NCI-H2081 treated with DMSO at 0.1 percent for 48 hours (cell line): ENCODE results near the gene BTC.
"Not testable (repeated sequence)": the region's sequence is repeated elsewhere in the genome, so short reads cannot be mapped to it uniquely, and the experiment has no call there.

Experiments
- DNase-seq: peaks from one replicate; lab custom pipeline; 2025; lab: John Stamatoyannopoulos, UW

Gene BTC

DNA sequence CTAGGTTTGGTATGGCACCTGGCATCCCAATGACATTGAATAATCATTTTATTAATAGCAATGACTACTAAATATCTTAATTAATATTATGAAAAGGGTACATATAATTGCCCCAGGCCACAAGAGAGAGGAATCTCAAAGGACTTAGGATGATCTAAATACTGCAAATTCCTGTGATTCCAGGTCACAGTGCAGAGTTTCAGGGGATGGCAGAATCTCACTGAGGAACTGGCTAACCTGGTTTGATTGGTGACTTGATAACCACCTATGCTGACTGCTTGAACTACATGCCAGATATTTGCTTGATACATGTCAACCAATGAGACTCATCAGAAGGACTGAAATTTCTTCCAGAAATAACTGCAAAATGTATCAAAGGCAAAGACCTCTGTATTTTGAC is 37.2 kb downstream of the BTC start:
- no peak for DNase-seq

DNA sequence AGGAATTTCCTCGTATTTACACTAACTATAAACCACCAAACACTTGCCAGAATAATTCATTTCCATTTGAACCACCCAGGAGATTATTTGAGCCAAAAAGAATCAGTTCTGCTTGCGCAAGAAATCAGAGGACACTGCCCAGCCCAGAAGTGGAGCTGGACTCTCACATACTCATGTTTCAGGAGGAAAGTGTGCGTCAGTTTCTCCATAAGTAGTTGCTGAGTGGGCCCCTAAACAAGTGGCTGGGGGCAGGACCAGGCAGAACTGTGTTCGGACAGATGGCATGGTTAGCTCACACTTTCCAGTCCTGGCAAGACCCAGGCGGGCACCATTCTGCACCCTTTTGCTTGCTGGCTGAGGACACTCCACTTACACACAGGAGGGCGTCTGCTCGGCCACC is 38.8 kb downstream of the BTC start:
- no peak for DNase-seq

DNA sequence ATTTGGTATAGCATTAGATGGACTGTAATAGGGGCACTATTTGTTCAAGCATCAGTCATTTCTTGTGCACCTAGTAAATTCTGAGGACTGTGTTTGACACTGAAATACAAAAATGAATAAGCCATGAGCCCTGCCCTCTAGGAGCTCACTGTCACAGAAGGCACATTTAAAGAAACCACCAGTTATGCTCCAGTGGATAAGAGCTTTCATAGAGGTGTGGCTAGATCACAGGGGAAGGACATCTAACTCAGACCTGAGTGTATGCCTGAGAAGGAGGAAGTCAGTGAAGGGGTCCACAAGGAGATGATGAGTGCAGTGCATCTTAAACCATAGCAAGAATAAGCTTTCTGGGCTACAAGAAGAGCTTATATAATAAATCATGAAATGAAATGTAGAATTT is 40.1 kb downstream of the BTC start:
- DNase-seq = no peak

DNA sequence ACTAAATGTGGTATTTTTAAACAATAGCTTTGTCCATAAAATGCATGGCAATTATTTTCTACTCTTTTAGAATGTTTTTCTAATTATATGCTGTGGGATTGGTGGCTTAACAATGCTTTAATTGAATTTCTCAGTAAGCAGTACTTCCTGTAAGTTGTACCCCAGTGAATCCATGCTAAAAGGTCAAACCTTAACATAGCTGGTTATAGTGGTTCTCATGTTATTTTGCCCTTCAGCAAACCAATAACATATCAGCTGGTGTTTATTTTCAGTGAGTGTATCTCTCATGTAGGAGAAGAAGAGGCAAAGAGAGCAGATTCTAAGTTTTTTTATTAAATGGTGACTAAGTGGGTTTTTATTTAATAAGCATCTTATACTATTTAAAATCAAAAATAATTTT is 41.5 kb downstream of the BTC start:
- DNase-seq = no peak

DNA sequence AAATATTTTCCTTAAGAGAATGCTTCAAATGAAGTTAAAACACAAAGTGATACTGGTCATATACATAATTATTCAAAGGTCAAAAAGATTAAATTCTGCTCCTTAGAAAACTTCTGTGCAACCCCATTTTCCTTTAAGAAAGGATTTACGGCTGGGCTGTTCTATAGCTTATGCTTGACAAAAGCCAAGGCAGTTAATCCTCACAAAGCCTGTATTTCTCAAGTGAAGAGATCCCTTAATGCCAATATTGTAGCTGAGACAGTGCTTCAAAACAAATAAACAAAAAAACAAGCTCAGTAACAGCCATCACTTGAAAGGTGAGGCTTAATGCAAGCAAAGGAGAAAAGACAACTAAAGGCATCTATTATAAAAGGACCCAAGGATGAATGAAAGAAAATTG is 42.5 kb downstream of the BTC start:
- no peak for DNase-seq

DNA sequence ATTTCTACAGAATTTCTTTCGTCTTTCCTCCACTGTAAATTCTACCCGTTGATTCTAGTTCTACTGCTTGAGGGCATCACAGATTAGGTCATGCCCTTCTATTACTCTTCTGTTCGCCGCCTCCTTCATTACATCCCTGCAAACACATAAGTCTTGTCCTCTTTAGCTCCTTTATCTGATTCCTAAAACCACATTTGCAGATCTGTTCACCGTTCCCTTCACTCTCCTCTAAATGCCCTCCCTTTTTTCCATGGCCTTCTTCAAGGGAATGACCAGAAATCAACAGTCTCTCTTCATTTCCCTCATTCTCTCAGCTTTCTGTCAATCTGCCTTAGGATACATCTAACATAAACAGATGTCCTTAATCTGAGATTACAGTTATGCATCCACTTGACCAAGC is 43.1 kb downstream of the BTC start:
- no peak for DNase-seq

DNA sequence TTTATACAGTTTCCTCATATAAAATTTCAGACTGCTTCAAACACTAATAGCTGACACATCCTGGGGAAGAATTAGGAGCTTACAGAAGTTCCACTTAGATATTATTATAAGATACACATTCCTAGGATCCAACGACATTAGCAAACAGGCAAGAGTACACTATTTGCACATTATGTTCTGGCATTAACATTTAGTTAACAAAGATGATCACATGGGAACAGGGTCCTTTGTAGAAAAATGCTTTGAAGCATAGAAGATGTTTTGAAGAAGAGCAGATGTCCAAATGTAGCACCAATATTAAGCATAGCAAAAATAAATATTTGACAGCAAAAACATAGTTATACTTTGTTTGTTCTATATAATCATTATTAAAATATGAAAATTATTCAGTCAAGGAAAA is 52.1 kb downstream of the BTC start:
- no peak for DNase-seq

DNA sequence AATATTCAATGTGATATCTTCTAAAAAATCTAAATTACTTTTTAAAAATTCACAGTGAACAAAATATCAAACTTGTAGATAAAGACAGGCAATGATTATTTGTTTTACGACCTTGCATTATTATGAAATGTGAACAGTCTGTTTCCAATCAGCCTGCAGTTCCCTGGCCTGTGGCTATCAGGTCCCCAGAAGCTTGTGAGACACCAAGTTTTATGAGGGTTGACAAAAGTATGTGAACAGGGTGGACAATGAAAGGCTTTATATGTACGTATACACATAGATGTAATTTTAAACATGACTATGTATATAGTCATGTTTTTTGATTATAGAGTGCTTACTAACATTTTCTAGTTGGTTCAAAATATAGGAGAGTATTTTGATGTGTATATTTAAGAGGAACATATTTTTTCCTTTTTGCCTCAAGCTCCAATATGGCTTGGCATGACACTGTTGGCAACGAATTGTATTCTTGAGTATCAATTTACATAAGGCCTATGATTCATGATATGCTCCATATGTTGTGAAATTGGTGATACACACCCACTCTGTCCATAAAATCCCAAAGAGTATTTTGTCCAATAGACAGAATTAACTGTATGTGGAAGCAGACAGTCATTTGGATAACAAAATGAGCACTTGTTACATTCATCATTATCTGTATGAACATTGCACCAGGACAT is 55.7 kb downstream of the BTC start:
- no peak for DNase-seq

DNA sequence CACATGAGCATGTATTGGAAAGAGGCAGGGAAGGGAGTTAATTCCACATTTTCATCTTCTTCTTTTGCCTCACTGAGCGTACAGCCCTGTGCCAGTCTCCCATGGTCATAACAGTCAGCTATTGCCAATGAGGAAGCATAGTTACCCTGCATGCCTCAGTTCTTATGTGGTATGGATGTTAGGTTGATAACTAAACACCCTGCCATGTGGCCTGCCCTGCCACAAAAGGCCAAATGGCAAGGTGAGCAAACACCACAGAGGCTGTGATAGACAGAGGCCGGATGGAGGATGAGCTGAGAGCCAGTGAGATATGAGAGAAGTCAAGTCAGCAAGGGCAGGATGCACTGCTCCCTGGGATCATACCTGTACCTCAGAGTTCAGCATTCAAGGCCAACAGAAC is 59.3 kb downstream of the BTC start:
- no peak for DNase-seq

DNA sequence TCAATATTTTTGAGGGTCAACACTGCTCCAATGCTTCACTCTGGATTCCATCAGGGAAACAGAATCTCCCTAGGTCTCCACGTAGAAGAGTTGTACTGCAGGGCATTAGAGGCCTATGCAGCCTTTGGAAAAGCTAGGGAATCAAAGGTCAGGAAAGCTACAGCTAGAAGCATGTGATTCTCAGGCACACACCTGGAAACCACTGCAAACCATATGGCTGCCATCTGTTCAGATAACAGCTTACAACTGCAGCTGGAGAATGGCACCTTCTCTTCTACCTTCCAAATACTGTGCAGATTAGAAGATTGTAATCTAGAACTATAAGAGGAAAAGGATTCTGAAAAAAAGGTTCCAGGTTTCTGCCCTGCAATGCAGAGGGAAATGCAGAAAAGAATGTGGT is 60.6 kb downstream of the BTC start:
- no peak for DNase-seq

DNA sequence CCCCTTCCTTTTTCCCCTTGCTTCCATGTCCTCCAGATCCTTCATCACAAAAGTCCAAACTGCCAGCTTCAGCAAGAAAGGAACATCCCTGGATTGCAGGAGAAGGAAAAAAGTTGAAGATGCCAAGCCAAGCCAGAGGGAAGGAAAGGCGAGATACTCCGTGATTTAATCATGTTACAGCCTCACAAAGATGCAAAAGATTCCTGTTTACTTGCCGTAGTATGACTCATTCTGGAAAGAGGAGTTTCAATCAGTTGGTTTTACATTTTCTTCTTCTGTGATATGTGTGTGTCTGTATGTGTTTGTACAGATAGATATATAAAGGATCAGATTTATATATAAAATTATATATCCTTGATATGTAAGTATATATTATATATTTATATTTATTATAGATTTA is 69.3 kb downstream of the BTC start:
- no peak for DNase-seq

DNA sequence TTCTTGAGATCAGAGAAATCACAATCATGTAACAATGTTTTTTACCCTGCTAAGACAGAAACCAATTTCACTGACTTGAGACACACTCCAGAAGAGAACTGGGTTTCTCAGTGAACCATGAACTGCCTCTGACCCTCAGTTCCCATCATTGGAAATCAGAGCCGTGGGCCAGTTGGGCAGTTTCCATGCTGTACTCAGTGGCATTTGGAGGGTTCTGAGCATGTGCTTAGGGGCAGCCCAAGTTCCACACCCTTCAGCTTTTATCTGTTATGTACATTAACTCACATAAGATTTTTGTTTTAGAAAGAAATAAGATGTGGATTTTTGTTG is 77.9 kb downstream of the BTC start:
- DNase-seq = no peak

DNA sequence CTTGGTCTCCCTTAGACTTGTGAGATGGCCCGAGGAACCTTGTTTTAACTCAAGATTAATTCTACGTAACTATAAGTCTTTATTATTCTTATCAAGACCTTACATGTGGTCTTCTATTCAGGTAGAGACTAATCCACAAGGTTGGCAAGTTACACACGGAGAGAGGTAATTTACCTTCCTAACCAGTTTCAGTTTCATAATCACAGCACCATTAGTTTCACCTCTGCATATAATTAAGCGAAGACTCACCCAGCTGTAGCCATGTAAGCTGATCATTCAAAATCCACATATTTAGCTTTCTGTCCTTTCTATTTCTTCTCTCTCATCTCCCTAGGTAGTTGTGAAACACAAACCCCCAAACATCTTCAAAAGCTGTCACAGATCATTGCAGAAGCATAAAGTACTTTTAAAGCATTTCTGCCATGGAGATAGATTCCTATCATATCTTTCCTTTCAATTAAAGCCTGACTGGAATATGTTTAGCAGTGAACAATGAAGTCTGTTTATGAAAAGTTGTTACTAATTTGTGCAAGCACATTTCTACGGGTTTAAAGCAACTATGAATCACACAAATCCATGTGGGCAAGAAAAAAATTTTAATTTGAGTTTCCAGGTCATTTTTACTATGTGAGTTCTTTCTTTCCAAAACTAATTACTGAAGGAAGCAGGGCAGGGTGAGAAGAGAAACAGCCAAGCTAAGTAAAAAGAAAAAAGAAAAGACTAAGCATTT is 78.5 kb downstream of the BTC start:
- DNase-seq = no peak

DNA sequence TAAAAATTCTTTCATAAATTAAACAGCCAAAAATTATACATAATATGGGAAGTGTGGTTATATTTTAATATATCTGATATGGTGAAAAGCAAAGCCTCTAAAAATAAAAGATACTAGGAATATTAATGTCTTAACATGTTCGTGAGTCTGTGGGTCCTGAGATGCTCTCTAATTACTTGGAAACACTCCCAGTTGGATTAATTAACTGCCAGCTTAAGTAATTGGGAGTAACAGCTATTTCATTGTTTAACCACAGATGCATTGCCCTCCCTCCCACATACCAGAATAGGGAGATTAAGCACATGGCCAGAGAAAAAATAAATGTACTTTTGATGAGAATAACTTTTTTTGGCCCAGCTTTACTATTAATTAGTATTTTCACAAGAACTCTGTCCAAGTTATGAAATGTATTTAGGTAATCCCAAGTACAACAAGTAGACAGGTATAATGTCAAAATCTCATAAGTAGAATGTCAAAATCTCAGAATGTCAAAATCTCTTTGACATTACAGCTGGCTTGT is 79.7 kb downstream of the BTC start:
- DNase-seq = no peak

DNA sequence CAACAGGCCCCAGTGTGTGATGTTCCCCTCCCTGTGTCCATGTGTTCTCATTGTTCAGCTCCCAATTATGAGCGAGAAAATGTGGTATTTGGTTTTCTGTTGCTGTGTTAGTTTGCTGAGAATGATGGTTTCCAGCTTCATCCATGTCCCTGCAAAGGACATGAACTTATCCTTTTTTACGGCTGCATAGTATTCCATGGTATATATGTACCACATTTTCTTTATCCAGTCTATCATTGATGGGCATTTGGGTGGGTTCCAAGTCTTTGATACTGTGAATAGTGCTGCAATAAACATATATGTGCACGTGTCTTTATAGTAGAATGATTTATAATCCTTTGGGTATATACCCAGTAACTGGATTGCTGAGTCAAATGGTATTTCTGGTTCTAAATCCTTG is 86.2 kb downstream of the BTC start:
- not testable (repeated sequence) for DNase-seq
